Stimulated activated naive CD8-positive, alpha-beta T cell treated with anti-CD3 and anti-CD28 coated beads, Interleukin-15, Interleukin-2, amounts not matched to agents 100 ng/mL and 50 ng/mL, for 24 hours (primary cell): ENCODE data around the gene OR5A1.

Experiments
- H3K27ac Mint-ChIP-seq: one replicate; pipeline ENCODE4 v1.8.0; 2021; ENCODE audit warnings: mild to moderate bottlenecking, mixed read lengths
- H3K27me3 Mint-ChIP-seq: one replicate; pipeline ENCODE4 v1.8.0; 2021; ENCODE audit warnings: mixed read lengths
- H3K36me3 Mint-ChIP-seq: one replicate; pipeline ENCODE4 v1.8.0; 2021; ENCODE audit warnings: low read depth, mixed read lengths
- H3K4me1 Mint-ChIP-seq: one replicate; pipeline ENCODE4 v1.8.0; 2021; ENCODE audit warnings: low read depth, mixed read lengths
- H3K4me3 Mint-ChIP-seq: one replicate; pipeline ENCODE4 v1.8.0; 2021; ENCODE audit warnings: mild to moderate bottlenecking, mixed read lengths
- H3K9me3 Mint-ChIP-seq: one replicate; pipeline ENCODE4 v1.8.0; 2021; ENCODE audit warnings: mixed read lengths

Gene OR5A1

GRCh38 chr11:59436169-59436568 lies at the start of gene OR5A1:
TSS of gene OR5A1 (plus strand) at chr11:59436469. CDS start at chr11:59443169, 6,700 bp downstream.
- H3K4me3 Mint-ChIP-seq = no peak within 1 kb of the TSS
- no peaks in the 10 kb centered on the region for H3K4me1 Mint-ChIP-seq
- H3K27me3 Mint-ChIP-seq = no peaks in the 10 kb centered on the region
- H3K9me3 Mint-ChIP-seq = no peaks in the 10 kb centered on the region
- H3K27ac Mint-ChIP-seq = no peak within 1 kb of the TSS
- no peaks in the 10 kb centered on the region for H3K36me3 Mint-ChIP-seq

GRCh38 chr11:59394186-59394585 lies 42.1 kb upstream of the OR5A1 start:
- H3K4me3 Mint-ChIP-seq = no peak overlapping the region
- H3K36me3 Mint-ChIP-seq = no peaks in the 10 kb centered on the region
- no peaks in the 10 kb centered on the region for H3K27me3 Mint-ChIP-seq
- no peak overlapping the region for H3K27ac Mint-ChIP-seq
- no peaks in the 10 kb centered on the region for H3K9me3 Mint-ChIP-seq
- no peaks in the 10 kb centered on the region for H3K4me1 Mint-ChIP-seq

GRCh38 chr11:59400461-59401261 lies 35.6 kb upstream of the OR5A1 start:
- Mint-ChIP-seq H3K9me3 (peaks cover 4% of the 10 kb centered on the region), H3K27ac (no peak overlapping the region), H3K4me3 (no peak overlapping the region), H3K4me1 (no peaks in the 10 kb centered on the region), H3K36me3 (no peaks in the 10 kb centered on the region), H3K27me3 (no peaks in the 10 kb centered on the region)

- Mint-ChIP-seq H3K36me3 (no peaks in the 10 kb centered on the region), H3K27ac (no peak overlapping the region), H3K4me3 (no peak overlapping the region), H3K9me3 (peaks cover 4% of the 10 kb centered on the region), H3K27me3 (no peaks in the 10 kb centered on the region), H3K4me1 (no peaks in the 10 kb centered on the region)
These were observed 35.1 kb upstream of the OR5A1 start for GRCh38 chr11:59401262-59401552.

- Mint-ChIP-seq H3K4me1 (no peaks in the 10 kb centered on the region), H3K27me3 (no peaks in the 10 kb centered on the region), H3K9me3 (peaks cover 8% of the 10 kb centered on the region), H3K36me3 (no peaks in the 10 kb centered on the region), H3K27ac (no peak overlapping the region), H3K4me3 (no peak overlapping the region)
These were observed 32.7 kb upstream of the OR5A1 start for GRCh38 chr11:59403546-59403945.

- Mint-ChIP-seq H3K27me3 (peaks cover 12% of the 10 kb centered on the region), H3K9me3 (peaks cover 13% of the 10 kb centered on the region), H3K36me3 (no peaks in the 10 kb centered on the region), H3K4me1 (peaks cover 22% of the 10 kb centered on the region), H3K27ac (no peak overlapping the region), H3K4me3 (no peak overlapping the region)
These were observed 22.6 kb upstream of the OR5A1 start for GRCh38 chr11:59413646-59414045.

- Mint-ChIP-seq H3K27ac (no peak overlapping the region), H3K36me3 (no peaks in the 10 kb centered on the region), H3K9me3 (peaks cover 5% of the 10 kb centered on the region), H3K27me3 (peaks cover 12% of the 10 kb centered on the region), H3K4me1 (peaks cover 22% of the 10 kb centered on the region), H3K4me3 (no peak overlapping the region)
These were observed 21.2 kb upstream of the OR5A1 start for GRCh38 chr11:59415111-59415510.

GRCh38 chr11:59416613-59417012 lies 19.7 kb upstream of the OR5A1 start:
- H3K9me3 Mint-ChIP-seq = no peaks in the 10 kb centered on the region
- H3K4me1 Mint-ChIP-seq = peaks cover 22% of the 10 kb centered on the region
- peaks cover 12% of the 10 kb centered on the region for H3K27me3 Mint-ChIP-seq
- no peak overlapping the region for H3K27ac Mint-ChIP-seq
- no peak overlapping the region for H3K4me3 Mint-ChIP-seq
- no peaks in the 10 kb centered on the region for H3K36me3 Mint-ChIP-seq

GRCh38 chr11:59417023-59417422 lies 19.2 kb upstream of the OR5A1 start:
- Mint-ChIP-seq H3K27ac (peak overlapping the region; percentile 5), H3K36me3 (no peaks in the 10 kb centered on the region), H3K9me3 (no peaks in the 10 kb centered on the region), H3K27me3 (peaks cover 12% of the 10 kb centered on the region), H3K4me1 (peaks cover 22% of the 10 kb centered on the region), H3K4me3 (no peak overlapping the region)

GRCh38 chr11:59418156-59418555 lies 18.1 kb upstream of the OR5A1 start:
- H3K9me3 Mint-ChIP-seq = no peaks in the 10 kb centered on the region
- peaks cover 12% of the 10 kb centered on the region for H3K27me3 Mint-ChIP-seq
- H3K4me1 Mint-ChIP-seq = peaks cover 22% of the 10 kb centered on the region
- no peak overlapping the region for H3K27ac Mint-ChIP-seq
- no peak overlapping the region for H3K4me3 Mint-ChIP-seq
- no peaks in the 10 kb centered on the region for H3K36me3 Mint-ChIP-seq

- Mint-ChIP-seq H3K36me3 (no peaks in the 10 kb centered on the region), H3K27me3 (no peaks in the 10 kb centered on the region), H3K9me3 (no peaks in the 10 kb centered on the region), H3K4me3 (no peak overlapping the region), H3K4me1 (no peaks in the 10 kb centered on the region), H3K27ac (no peak overlapping the region)
These were observed 12.4 kb upstream of the OR5A1 start for GRCh38 chr11:59423835-59424234.

GRCh38 chr11:59425131-59425530 lies 11.1 kb upstream of the OR5A1 start:
- no peaks in the 10 kb centered on the region for H3K4me1 Mint-ChIP-seq
- no peak overlapping the region for H3K4me3 Mint-ChIP-seq
- peaks cover 3% of the 10 kb centered on the region for H3K27me3 Mint-ChIP-seq
- H3K9me3 Mint-ChIP-seq = no peaks in the 10 kb centered on the region
- H3K27ac Mint-ChIP-seq = no peak overlapping the region
- H3K36me3 Mint-ChIP-seq = no peaks in the 10 kb centered on the region

GRCh38 chr11:59426361-59427067 lies 9.8 kb upstream of the OR5A1 start, which contains the start of gene OR5A2:
TSS of gene OR5A2 (minus strand) at chr11:59426413. CDS start at chr11:59422953, 3,460 bp downstream.
- H3K4me1 Mint-ChIP-seq = no peaks in the 10 kb centered on the region
- H3K4me3 Mint-ChIP-seq = no peak within 1 kb of the TSS
- H3K27ac Mint-ChIP-seq = no peak within 1 kb of the TSS
- H3K36me3 Mint-ChIP-seq = no peaks in the 10 kb centered on the region
- no peaks in the 10 kb centered on the region for H3K9me3 Mint-ChIP-seq
- peaks cover 6% of the 10 kb centered on the region for H3K27me3 Mint-ChIP-seq

- Mint-ChIP-seq H3K27me3 (peaks cover 6% of the 10 kb centered on the region), H3K9me3 (no peaks in the 10 kb centered on the region), H3K4me3 (no peak overlapping the region), H3K36me3 (no peaks in the 10 kb centered on the region), H3K27ac (no peak overlapping the region), H3K4me1 (no peaks in the 10 kb centered on the region)
These were observed 9.2 kb upstream of the OR5A1 start for GRCh38 chr11:59427068-59427382.

GRCh38 chr11:59429924-59430516 lies 6.2 kb upstream of the OR5A1 start:
- Mint-ChIP-seq H3K4me1 (no peaks in the 10 kb centered on the region), H3K9me3 (no peaks in the 10 kb centered on the region), H3K27ac (no peak overlapping the region)

More at GRCh38 chr11:59429924-59430516, 6.2 kb upstream of the OR5A1 start:
- Mint-ChIP-seq H3K36me3 (no peaks in the 10 kb centered on the region), H3K4me3 (no peak overlapping the region), H3K27me3 (peaks cover 6% of the 10 kb centered on the region)
